ENCODE measurements around the gene CNGB1.
"Not testable (repeated sequence)": the region's sequence is repeated elsewhere in the genome, so short reads cannot be mapped to it uniquely, and the experiment has no call there.

The CNGB1 gene

GRCh38 chr16:57984443-57985203 is 13.7 kb upstream of the CNGB1 start:
- Histone ChIP-seq H3K27me3 (replicated peaks) (no peaks in the 10 kb centered on the region), H3K36me3 (replicated peaks) (no peaks in the 10 kb centered on the region), H3K27ac (no peak overlapping the region), H3K4me3 (ENCODE audit: low read depth, low read length) (peak overlapping the region; percentile 57)
- DNase-seq: peak; percentile 57
- in situ Hi-C loops (cut with HindIII; ENCODE audit: low pct_ligation_motif_present, low sequenced_read_pairs): no loop called here
- TF ChIP-seq, protein P1, sequence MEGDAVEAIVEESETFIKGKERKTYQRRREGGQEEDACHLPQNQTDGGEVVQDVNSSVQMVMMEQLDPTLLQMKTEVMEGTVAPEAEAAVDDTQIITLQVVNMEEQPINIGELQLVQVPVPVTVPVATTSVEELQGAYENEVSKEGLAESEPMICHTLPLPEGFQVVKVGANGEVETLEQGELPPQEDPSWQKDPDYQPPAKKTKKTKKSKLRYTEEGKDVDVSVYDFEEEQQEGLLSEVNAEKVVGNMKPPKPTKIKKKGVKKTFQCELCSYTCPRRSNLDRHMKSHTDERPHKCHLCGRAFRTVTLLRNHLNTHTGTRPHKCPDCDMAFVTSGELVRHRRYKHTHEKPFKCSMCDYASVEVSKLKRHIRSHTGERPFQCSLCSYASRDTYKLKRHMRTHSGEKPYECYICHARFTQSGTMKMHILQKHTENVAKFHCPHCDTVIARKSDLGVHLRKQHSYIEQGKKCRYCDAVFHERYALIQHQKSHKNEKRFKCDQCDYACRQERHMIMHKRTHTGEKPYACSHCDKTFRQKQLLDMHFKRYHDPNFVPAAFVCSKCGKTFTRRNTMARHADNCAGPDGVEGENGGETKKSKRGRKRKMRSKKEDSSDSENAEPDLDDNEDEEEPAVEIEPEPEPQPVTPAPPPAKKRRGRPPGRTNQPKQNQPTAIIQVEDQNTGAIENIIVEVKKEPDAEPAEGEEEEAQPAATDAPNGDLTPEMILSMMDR (IDR thresholded peaks at IDR 0.05; ENCODE audit: low read depth, low read length, missing control alignments): no peak

DNA sequence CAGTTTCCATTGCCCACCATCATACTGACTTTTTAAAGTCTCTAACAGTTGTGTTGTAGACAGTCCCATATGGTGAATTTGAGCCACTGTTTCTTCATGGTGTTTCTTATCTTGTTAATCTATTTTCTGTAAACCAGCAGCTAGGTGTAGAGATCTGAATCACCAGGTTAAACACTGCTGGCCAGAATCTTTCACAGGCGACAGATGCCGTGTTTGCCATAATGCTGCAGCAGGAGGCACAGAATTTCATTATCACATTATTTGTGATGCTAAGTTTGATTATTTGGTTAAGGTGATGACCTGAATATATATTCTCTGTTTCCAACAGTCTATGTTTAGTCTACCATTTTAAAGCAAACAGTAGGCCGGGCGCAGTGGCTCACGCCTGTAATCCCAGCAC is 11.5 kb upstream of the CNGB1 start:
- no peak overlapping the region for H3K27ac ChIP-seq
- in situ Hi-C loops (cut with HindIII; ENCODE audit: low pct_ligation_motif_present, low sequenced_read_pairs): no loop called here
- no peaks in the 10 kb centered on the region for H3K36me3 ChIP-seq (replicated peaks)
- DNase-seq: no peak
- no peak overlapping the region for H3K4me3 ChIP-seq (ENCODE audit: low read depth, low read length)
- TF ChIP-seq, protein P1 (IDR thresholded peaks at IDR 0.05; ENCODE audit: low read depth, low read length, missing control alignments): no peak
- no peaks in the 10 kb centered on the region for H3K27me3 ChIP-seq (replicated peaks)

DNA sequence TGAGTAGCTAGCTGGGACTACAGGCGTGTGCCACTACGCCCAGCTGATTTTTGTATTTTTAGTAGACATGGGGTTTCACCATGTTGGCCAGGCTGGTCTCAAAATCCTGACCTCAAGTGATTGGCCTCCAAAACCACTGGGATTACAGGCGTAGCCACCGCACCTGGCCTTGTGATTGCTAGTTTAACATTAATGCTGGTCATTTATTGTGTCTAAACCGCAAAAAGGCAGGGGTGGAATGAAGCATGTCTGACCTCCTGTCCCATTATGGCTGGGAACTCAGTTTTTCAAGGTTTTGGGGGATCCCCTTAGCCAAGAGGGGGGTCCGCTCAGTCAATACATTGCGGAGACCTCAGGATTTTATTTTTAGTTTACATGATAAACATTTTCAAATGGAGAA is 10.7 kb upstream of the CNGB1 start:
- in situ Hi-C loops (cut with HindIII; ENCODE audit: low pct_ligation_motif_present, low sequenced_read_pairs): no loop called here
- Histone ChIP-seq H3K4me3 (ENCODE audit: low read depth, low read length) (no peak overlapping the region), H3K27me3 (replicated peaks) (no peaks in the 10 kb centered on the region), H3K36me3 (replicated peaks) (no peaks in the 10 kb centered on the region), H3K27ac (no peak overlapping the region)
- TF ChIP-seq, protein P1 (IDR thresholded peaks at IDR 0.05; ENCODE audit: low read depth, low read length, missing control alignments): no peak
- no peak for DNase-seq

- no peak overlapping the region for H3K27ac ChIP-seq
- H3K4me3 ChIP-seq (ENCODE audit: low read depth, low read length): no peak overlapping the region
- H3K36me3 ChIP-seq (replicated peaks): no peaks in the 10 kb centered on the region
- DNase-seq: no peak
- in situ Hi-C loops (cut with HindIII; ENCODE audit: low pct_ligation_motif_present, low sequenced_read_pairs): no loop called here
- TF ChIP-seq, protein P1 (IDR thresholded peaks at IDR 0.05; ENCODE audit: low read depth, low read length, missing control alignments): no peak
- H3K27me3 ChIP-seq (replicated peaks): no peaks in the 10 kb centered on the region
Measured at GRCh38 chr16:57979006-57979585, 8.2 kb upstream of the CNGB1 start.

- in situ Hi-C loops (cut with HindIII; ENCODE audit: low pct_ligation_motif_present, low sequenced_read_pairs): not testable (repeated sequence)
Measured at GRCh38 chr16:57978070-57978465, 7.1 kb upstream of the CNGB1 start.

DNA sequence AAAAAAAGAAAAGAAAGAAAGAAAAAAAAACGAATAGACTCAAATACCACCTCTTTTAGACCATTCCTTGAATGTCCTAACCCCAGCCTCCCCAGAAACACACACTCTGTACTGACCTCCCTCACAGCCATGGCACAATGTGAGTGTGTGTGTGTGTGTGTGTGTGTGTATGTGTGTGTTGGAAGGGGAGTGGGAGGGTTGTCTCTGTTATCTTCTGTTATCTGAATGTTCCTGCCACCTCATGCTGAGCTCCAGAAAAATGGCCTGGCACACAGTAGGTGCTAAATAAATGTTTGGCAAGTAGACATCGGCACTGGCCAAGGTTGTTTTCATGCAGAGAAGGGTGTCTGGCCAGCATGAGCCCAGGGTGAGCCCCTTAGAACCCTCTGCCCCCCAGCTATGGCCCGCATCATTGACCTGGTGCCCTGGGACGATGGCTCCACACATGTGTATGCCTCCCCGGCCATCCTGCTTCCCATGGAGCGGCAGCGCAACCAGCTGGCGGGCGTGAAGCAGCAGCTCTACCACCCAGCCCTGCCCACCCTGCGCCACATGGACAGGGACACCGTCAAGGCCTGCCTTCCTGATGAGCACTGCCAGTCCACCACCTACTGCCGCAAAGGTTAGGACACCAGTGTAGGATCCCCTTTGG is 6.6 kb upstream of the CNGB1 start:
- Histone ChIP-seq H3K4me3 (ENCODE audit: low read depth, low read length) (no peak overlapping the region), H3K27me3 (replicated peaks) (no peaks in the 10 kb centered on the region), H3K36me3 (replicated peaks) (no peaks in the 10 kb centered on the region), H3K27ac (no peak overlapping the region)
- DNase-seq: no peak
- in situ Hi-C loops (cut with HindIII; ENCODE audit: low pct_ligation_motif_present, low sequenced_read_pairs): no loop called here
- TF ChIP-seq, protein P1 (IDR thresholded peaks at IDR 0.05; ENCODE audit: low read depth, low read length, missing control alignments): no peak

More at GRCh38 chr16:57978070-57978465, 7.1 kb upstream of the CNGB1 start:
- DNase-seq; H3K27me3 ChIP-seq (replicated peaks); H3K4me3 ChIP-seq (ENCODE audit: low read depth, low read length); H3K27ac ChIP-seq; H3K36me3 ChIP-seq (replicated peaks): not testable (repeated sequence)

Data from brain microvascular endothelial cell (primary cell).